Tibial artery (tissue), 4 donors: ENCODE measurements around the gene AMT.

Source experiments
- DNase-seq, 2 donors: peaks; one replicate each; pipeline ENCODE4 v3.0.0-alpha.2; 2019
- H3K27ac ChIP-seq, 2 donors: fragments of 200-600 bp; sonication (generic) in 1 of 2; 1 replicate in 1 of 2; 2 replicates in 1 of 2; pipeline ENCODE4 v1.5.1; 2018 to 2019; ENCODE audit warnings: mild to moderate bottlenecking in 1 of 2
- H3K27me3 ChIP-seq, 2 donors: fragments of 200-600 bp; sonication (generic) in 1 of 2; one replicate each; pipeline versions ENCODE4 v1.5.1 to v1.6.0; 2016 to 2019
- H3K36me3 ChIP-seq, 3 donors: fragments of 200-600 bp; sonication (generic) in 2 of 3; one replicate each; pipeline ENCODE4 v1.5.1; 2016 to 2019; ENCODE audit warnings: mild to moderate bottlenecking in 2 of 3
- H3K4me1 ChIP-seq, 4 donors: fragments of 200-600 bp; sonication (generic) in 2 of 4; 1 replicate in 3 of 4; 2 replicates in 1 of 4; pipeline ENCODE4 v1.5.1; 2016 to 2019
- H3K4me3 ChIP-seq, 2 donors: fragments of 200-600 bp; sonication (generic) in 1 of 2; 1 replicate in 1 of 2; 2 replicates in 1 of 2; pipeline ENCODE4 v1.5.1; 2018 to 2019; ENCODE audit warnings: mild to moderate bottlenecking in 2 of 2
- H3K9me3 ChIP-seq, 3 donors: fragments of 200-600 bp; sonication (generic) in 1 of 3; one replicate each; pipeline ENCODE4 v1.5.1; 2016 to 2019
- CTCF ChIP-seq, 2 experiments: fragments of 200-600 bp in 1 of 2; fragments of 450-650 bp in 1 of 2; IDR thresholded peaks; one replicate each; pipeline ENCODE4 v1.5.1; 2017 to 2019; ENCODE audit warnings: antibody characterized with exemption in 2 of 2, mild to moderate bottlenecking in 1 of 2, moderate library complexity in 1 of 2
- intact Hi-C: fragments of 100-400 bp; cut with DNase I; formaldehyde crosslinking; loops from one replicate; pipeline ENCODE4 v1.15.0; 2023; ENCODE audit warnings: low total_unique reads

Gene AMT

DNA sequence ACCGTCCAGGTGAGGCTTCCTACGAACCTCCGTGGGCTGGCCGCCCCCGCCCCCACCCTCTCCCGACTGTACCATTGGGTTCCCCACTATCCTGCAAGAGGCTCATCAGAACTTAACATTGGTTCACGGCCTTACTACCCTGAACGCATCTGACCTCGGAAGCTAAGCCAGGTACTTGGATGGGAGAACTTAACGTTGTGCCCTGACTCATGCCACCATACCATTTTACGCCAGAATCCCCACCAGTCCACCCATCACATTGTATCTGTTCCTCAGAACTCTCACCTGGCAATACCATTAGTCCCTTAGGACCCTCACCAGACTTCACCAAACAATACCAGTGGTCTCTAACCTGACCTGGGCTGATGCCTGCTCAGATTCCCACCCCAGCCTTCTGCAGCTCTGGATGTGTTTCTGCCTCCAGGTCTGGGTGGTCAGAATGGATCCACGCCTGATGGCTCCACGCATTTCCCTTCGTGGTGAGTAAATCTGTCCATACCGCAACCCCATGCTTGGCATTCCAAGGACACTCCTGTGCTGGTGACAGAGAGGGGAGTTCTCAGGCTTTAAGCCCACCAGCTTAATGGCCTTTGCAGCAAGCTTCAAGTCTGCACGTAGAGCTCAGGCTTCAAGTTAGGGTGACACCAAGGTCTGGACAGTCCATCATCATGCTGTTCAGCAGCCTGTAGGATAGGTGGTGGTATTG is 9.5 kb downstream of the AMT start:
- Histone ChIP-seq H3K27me3 (no peaks in the 10 kb centered on the region), H3K4me3 (peak overlapping the region; percentile 79 to 90), H3K36me3 (peaks cover 4 to 34% (median 6%) of the 10 kb centered on the region in 3 donors), H3K4me1 (peaks cover 0 to 60% (median 41%) of the 10 kb centered on the region in 4 donors), H3K27ac (peak overlapping the region; percentile 86 to 98), H3K9me3 (no peaks in the 10 kb centered on the region)
- no peak for DNase-seq
- intact Hi-C loops: no loop called here
- no peak for TF ChIP-seq CTCF (IDR thresholded peaks at IDR 0.05)

DNA sequence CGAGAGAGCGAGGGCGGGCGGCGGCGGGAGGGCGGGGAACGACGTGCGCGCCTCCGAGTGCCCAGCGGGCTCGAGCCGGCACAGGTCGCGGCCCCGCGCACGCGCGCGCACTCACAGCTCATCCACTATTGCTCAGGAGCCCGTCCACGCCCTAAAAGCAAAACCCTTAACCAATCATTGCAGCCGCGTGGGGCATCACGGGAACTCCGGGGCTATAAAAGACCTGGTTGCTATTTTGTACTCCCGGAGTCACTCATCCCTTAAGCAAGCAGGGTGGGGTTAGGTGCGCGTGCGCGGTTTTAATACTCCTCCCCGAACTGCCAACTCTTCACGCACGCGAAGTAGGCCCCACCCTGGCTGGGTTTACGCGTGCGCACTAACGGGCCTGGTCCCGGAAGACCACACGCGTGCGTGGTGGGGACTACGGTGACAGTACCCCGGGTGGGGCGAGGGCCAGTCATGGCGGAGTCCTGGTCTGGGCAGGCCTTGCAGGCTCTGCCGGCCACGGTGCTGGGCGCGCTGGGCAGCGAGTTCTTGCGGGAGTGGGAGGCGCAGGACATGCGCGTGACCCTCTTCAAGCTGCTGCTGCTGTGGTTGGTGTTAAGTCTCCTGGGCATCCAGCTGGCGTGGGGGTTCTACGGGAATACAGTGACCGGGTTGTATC is 10.2 kb downstream of the AMT start, which contains the start of the genes RHOA and TCTA:
TSS of gene RHOA (minus strand) at position 9 of the 664 bp plus-strand sequence. CDS start 36,387 bp downstream, outside the sequence.
TSS of gene TCTA (plus strand) at position 456 of the 664 bp plus-strand sequence. CDS start at position 460, 4 bp downstream.
- Histone ChIP-seq H3K36me3 (peaks cover 4 to 27% (median 6%) of the 10 kb centered on the region in 3 donors), H3K27me3 (no peaks in the 10 kb centered on the region), H3K27ac (peak within 1 kb of the TSS; percentile 98 to 99), H3K9me3 (no peaks in the 10 kb centered on the region), H3K4me3 (peak within 1 kb of the TSS; percentile 85 to 90), H3K4me1 (peaks cover 0 to 67% (median 46%) of the 10 kb centered on the region in 4 donors)
- DNase-seq: peak; percentile 100
- intact Hi-C loops: no loop called here
- no peak for TF ChIP-seq CTCF (IDR thresholded peaks at IDR 0.05)

DNA sequence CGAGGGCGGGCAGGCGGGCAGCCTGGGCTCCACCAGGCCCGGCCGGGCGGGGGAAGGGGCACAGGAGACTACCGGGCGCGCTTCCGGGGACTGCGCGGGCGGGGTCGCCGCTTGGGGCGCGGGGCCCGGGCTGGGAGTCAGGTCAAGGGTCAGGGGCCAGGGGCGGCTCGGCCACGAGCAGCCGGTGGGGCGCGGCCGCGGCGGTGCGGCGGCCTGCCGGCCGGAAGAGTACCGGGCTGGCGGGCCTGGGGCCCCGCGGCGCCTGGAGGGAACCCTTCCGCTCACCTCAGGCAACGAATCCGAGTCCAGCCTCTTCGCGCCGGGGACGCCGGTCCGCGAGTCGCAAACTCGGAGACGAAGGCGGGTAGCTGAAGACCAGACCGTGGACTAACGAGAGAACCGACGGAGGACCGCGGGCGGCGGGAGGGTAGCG is 10.7 kb downstream of the AMT start:
- TF ChIP-seq CTCF (IDR thresholded peaks at IDR 0.05): peak in 1 of 2 experiments; percentile 12
- no peaks in the 10 kb centered on the region for H3K9me3 ChIP-seq
- peak overlapping the region; percentile 96 to 99 for H3K27ac ChIP-seq
- peak; percentile 51 to 81 for DNase-seq
- intact Hi-C loops: no loop called here
- H3K4me1 ChIP-seq: peaks cover 0 to 72% (median 50%) of the 10 kb centered on the region in 4 donors
- H3K4me3 ChIP-seq: peak overlapping the region; percentile 85 to 90
- H3K36me3 ChIP-seq: peaks cover 4 to 22% (median 6%) of the 10 kb centered on the region in 3 donors
- H3K27me3 ChIP-seq: no peaks in the 10 kb centered on the region

DNA sequence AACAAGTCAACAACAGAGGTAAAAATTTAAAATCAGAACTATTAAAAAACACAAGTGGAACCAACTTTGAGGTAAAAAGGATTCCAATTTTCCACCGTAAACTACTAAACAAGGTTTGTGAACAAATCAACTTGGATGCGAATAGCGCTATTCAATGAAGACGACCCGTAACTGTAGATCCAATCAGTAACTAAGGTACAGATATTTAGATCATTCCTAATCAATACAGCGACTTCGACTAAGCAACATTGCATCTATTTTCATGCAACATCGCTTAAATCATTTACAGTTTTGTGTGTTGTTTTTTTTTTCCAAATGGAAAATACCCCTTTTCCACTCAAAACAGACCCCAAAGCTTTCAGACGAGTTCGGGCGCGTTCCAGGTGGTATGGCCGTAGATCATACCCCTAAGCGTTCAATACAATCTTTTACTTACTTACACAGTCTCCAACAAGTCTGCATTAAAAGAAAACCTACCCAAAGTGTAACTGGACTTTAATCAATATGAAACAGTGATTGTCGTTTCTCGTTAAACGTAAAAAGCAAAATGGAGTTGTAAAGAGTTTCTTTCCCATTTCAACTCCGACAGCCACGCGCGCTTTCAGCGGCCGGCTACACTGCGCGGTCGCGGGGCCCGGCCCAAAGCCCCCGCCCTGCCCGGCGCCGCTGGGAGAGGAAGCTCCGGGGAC is 11.3 kb downstream of the AMT start:
- intact Hi-C loops: no loop called here
- TF ChIP-seq CTCF (IDR thresholded peaks at IDR 0.05): no peak

GRCh38 chr3:49410066-49410845 is 12.0 kb downstream of the AMT start:
- H3K9me3 ChIP-seq: no peaks in the 10 kb centered on the region
- DNase-seq: no peak
- intact Hi-C loops: no loop called here
- peaks cover 3 to 9% (median 4%) of the 10 kb centered on the region in 3 donors for H3K36me3 ChIP-seq
- no peaks in the 10 kb centered on the region for H3K27me3 ChIP-seq
- no peak for TF ChIP-seq CTCF (IDR thresholded peaks at IDR 0.05)
- peaks cover 0 to 80% (median 56%) of the 10 kb centered on the region in 4 donors for H3K4me1 ChIP-seq
- peak overlapping the region; percentile 85 to 90 for H3K4me3 ChIP-seq
- H3K27ac ChIP-seq: peak overlapping the region; percentile 96 to 99

More for the DNA sequence above, 11.3 kb downstream of the AMT start:
- H3K4me3 ChIP-seq: peak overlapping the region; percentile 85 to 90
- H3K27ac ChIP-seq: peak overlapping the region; percentile 96 to 99
- DNase-seq: no peak
- H3K27me3 ChIP-seq: no peaks in the 10 kb centered on the region
- peaks cover 4 to 16% (median 6%) of the 10 kb centered on the region in 3 donors for H3K36me3 ChIP-seq
- no peaks in the 10 kb centered on the region for H3K9me3 ChIP-seq
- H3K4me1 ChIP-seq: peaks cover 0 to 78% (median 54%) of the 10 kb centered on the region in 4 donors
